ENCODE data around the gene IL23A. TPM values are rescaled to one million over a fixed set of nuclear protein-coding genes. Genes with fewer than 3 reads are reported as not detected.
"Not testable (repeated sequence)": the region's sequence is repeated elsewhere in the genome, so short reads cannot be mapped to it uniquely, and the experiment has no call there.

The IL23A gene
- total RNA-seq, 1 donor from 2014 or later, result 1.5 TPM

DNA sequence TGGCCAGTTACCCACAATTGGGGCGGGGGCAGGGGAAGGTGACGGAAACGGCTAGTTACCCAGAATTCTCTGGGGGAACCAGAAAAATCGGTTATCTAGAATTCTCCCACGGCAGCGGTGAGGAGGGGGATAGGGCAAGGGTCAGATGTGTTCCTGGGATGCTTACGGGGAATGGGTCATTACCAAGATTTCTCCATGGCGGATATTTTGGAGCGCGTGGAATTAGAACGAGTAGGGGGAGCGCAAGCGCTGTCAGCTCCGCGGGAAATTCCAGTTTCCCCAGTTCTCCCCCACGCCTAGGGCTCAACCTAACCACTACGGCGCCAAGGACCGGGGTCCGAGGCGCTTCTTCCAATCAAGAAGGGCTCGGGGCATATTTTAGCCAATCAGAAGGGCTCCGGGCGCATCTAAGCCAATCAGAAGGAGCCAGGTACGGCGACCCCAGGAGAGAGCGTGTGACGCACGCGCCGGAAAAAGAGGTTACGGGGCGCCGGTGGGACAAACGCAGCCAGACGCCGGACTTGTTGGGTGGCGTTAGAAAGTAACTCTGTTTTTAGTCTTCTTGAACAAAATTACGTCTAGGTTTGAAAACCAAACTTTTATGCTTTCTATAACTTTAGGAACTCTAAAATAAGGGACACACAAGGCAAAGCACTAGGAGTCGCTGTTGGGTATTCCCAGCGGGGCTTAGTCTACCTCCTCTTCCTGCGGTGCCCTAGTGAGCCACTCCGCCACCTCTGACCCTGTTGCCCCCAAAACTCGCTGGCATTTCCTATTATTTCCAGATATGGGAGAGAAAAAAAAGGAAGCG is 4.8 kb upstream of the IL23A start, which contains the start of gene PAN2:
PAN2 (minus strand) TSS at position 322 of the 811 bp plus-strand sequence. CDS start 906 bp downstream, outside the sequence.
- Histone ChIP-seq H3F3A (ENCODE audit: low read depth) (peaks cover 35% of the 10 kb centered on the region), H4K20me1 (ENCODE audit: low read depth) (no peaks in the 10 kb centered on the region), H2AFZ (replicated peaks) (peak within 1 kb of the TSS; percentile 81), H3K9ac (peak within 1 kb of the TSS; percentile 82), H3K36me3 (no peaks in the 10 kb centered on the region), H3K4me2 (peak within 1 kb of the TSS; percentile 99), H3K9me3 (ENCODE audit: low read depth) (no peaks in the 10 kb centered on the region), H3K79me2 (ENCODE audit: low read depth) (peaks cover 9% of the 10 kb centered on the region), H3K4me3 (peak within 1 kb of the TSS; percentile 69), H3K4me1 (peaks cover 18% of the 10 kb centered on the region), H3K27ac (peak within 1 kb of the TSS; percentile 89), H3K27me3 (no peaks in the 10 kb centered on the region)
- TF ChIP-seq, protein P1, sequence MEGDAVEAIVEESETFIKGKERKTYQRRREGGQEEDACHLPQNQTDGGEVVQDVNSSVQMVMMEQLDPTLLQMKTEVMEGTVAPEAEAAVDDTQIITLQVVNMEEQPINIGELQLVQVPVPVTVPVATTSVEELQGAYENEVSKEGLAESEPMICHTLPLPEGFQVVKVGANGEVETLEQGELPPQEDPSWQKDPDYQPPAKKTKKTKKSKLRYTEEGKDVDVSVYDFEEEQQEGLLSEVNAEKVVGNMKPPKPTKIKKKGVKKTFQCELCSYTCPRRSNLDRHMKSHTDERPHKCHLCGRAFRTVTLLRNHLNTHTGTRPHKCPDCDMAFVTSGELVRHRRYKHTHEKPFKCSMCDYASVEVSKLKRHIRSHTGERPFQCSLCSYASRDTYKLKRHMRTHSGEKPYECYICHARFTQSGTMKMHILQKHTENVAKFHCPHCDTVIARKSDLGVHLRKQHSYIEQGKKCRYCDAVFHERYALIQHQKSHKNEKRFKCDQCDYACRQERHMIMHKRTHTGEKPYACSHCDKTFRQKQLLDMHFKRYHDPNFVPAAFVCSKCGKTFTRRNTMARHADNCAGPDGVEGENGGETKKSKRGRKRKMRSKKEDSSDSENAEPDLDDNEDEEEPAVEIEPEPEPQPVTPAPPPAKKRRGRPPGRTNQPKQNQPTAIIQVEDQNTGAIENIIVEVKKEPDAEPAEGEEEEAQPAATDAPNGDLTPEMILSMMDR (IDR thresholded peaks at IDR 0.05), result peak; percentile 76
- TF ChIP-seq EZH2phosphoT487 (IDR thresholded peaks at IDR 0.05), result no peak
- peaks cover 2% of the 10 kb centered on the region for H3K36me3 Mint-ChIP-seq
- H3K9me3 Mint-ChIP-seq, result no peaks in the 10 kb centered on the region
- H3K27me3 Mint-ChIP-seq (ENCODE audit: insufficient read depth, low read depth), result peaks cover 13% of the 10 kb centered on the region
- peaks cover 20% of the 10 kb centered on the region for H3K4me1 Mint-ChIP-seq
- peak; percentile 95 for DNase-seq (ENCODE audit: low spot score)
- H3K27ac Mint-ChIP-seq, result peak within 1 kb of the TSS; percentile 94
- H3K4me3 Mint-ChIP-seq, result peak within 1 kb of the TSS; percentile 94

DNA sequence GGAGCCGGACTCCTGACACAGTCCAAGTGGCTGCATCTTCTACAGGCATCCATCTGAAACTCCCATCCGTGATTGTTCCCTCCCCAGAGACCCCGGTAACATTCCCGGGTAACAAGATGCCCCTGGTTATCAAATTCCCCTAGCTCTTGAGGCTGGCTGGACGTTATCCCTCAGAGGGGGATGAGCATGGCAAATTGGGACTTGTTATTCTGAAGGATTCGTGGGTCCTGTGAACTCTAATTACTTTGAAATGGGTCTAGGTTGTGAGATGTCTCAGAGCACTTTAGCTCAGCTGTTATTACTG is 4.2 kb upstream of the IL23A start:
- H3K9me3 Mint-ChIP-seq, result no peaks in the 10 kb centered on the region
- peaks cover 13% of the 10 kb centered on the region for H3K27me3 Mint-ChIP-seq (ENCODE audit: insufficient read depth, low read depth)
- peaks cover 2% of the 10 kb centered on the region for H3K36me3 Mint-ChIP-seq
- H3K27ac ChIP-seq, result peak overlapping the region; percentile 89
- H3K4me1 Mint-ChIP-seq, result peaks cover 20% of the 10 kb centered on the region
- no peak for DNase-seq (ENCODE audit: low spot score)
- peak overlapping the region; percentile 57 for H2AFZ ChIP-seq (replicated peaks)
- H3K9me3 ChIP-seq (ENCODE audit: low read depth), result no peaks in the 10 kb centered on the region
- H3K36me3 ChIP-seq, result no peaks in the 10 kb centered on the region
- peaks cover 41% of the 10 kb centered on the region for H3F3A ChIP-seq (ENCODE audit: low read depth)
- H4K20me1 ChIP-seq (ENCODE audit: low read depth), result no peaks in the 10 kb centered on the region
- peak overlapping the region; percentile 69 for H3K4me3 ChIP-seq
- H3K4me2 ChIP-seq, result peak overlapping the region; percentile 99
- peaks cover 23% of the 10 kb centered on the region for H3K4me1 ChIP-seq
- peak overlapping the region; percentile 94 for H3K27ac Mint-ChIP-seq
- no peaks in the 10 kb centered on the region for H3K27me3 ChIP-seq
- peaks cover 9% of the 10 kb centered on the region for H3K79me2 ChIP-seq (ENCODE audit: low read depth)
- peak overlapping the region; percentile 94 for H3K4me3 Mint-ChIP-seq
- TF ChIP-seq EZH2phosphoT487 (IDR thresholded peaks at IDR 0.05), result no peak
- TF ChIP-seq EZH2 (IDR thresholded peaks at IDR 0.05), result no peak
- TF ChIP-seq, protein P1 (IDR thresholded peaks at IDR 0.05), result no peak
- H3K9ac ChIP-seq, result peak overlapping the region; percentile 82

GRCh38 chr12:56335527-56335926 is 3.2 kb upstream of the IL23A start:
- Histone ChIP-seq H3F3A (ENCODE audit: low read depth) (peaks cover 42% of the 10 kb centered on the region), H3K4me1 (peaks cover 27% of the 10 kb centered on the region)
- H3K9me3 Mint-ChIP-seq; H3K9me3 ChIP-seq (ENCODE audit: low read depth); H3K27ac ChIP-seq; H3K36me3 ChIP-seq; H3K79me2 ChIP-seq (ENCODE audit: low read depth); H3K27me3 ChIP-seq; H3K4me3 ChIP-seq; H3K9ac ChIP-seq; H4K20me1 ChIP-seq (ENCODE audit: low read depth); DNase-seq (ENCODE audit: low spot score); H3K27ac Mint-ChIP-seq; H3K36me3 Mint-ChIP-seq; H2AFZ ChIP-seq (replicated peaks); H3K4me3 Mint-ChIP-seq; H3K4me2 ChIP-seq: not testable (repeated sequence)
- Mint-ChIP-seq H3K27me3 (ENCODE audit: insufficient read depth, low read depth) (peaks cover 12% of the 10 kb centered on the region), H3K4me1 (peaks cover 20% of the 10 kb centered on the region)

Measured in neural progenitor cell (in vitro differentiated cells).